Psoas muscle (tissue), 8 donors: ENCODE data around the gene ALPK3. TPM values are rescaled to one million over a fixed set of nuclear protein-coding genes. Genes with fewer than 3 reads are reported as not detected.

Experiments
- ATAC-seq, 4 donors: fragments of 200-7000 bp; cut with Tn5 transposase; one replicate each; pipeline ENCODE4 v1.9.1; 2020; ENCODE audit warnings: moderate library complexity in 3 of 4, mild to moderate bottlenecking in 2 of 4
- DNase-seq, 2 donors: peaks; one replicate each; pipeline ENCODE4 v3.0.0-alpha.2; 2020
- H3K27ac ChIP-seq: fragments of 200-600 bp; one replicate; pipeline ENCODE4 v1.8.0; 2022
- H3K27me3 ChIP-seq, 3 donors: fragments of 200-600 bp in 1 of 3; one replicate each; pipeline versions ENCODE4 v1.6.1 to v1.8.0; 2013 to 2022; ENCODE audit warnings: low read length in 2 of 3, mild to moderate bottlenecking in 2 of 3, moderate library complexity in 1 of 3; ENCODE audit not compliant: insufficient read depth in 3 of 3
- H3K36me3 ChIP-seq, 2 donors: fragments of 200-600 bp in 1 of 2; one replicate each; pipeline versions ENCODE4 v1.6.1 to v1.8.0; 2013 to 2022; ENCODE audit warnings: low read depth in 1 of 2, mild to moderate bottlenecking in 1 of 2, moderate library complexity in 1 of 2; ENCODE audit not compliant: insufficient read depth in 1 of 2
- H3K4me1 ChIP-seq: fragments of 200-600 bp; one replicate; pipeline ENCODE4 v1.8.0; 2022
- H3K4me3 ChIP-seq: fragments of 200-600 bp; one replicate; pipeline ENCODE4 v1.8.0; 2022; ENCODE audit warnings: mild to moderate bottlenecking
- H3K9me3 ChIP-seq: fragments of 200-600 bp; one replicate; pipeline ENCODE4 v1.8.0; 2022
- CTCF ChIP-seq: fragments of 200-600 bp; IDR thresholded peaks from one replicate; pipeline ENCODE4 v1.8.0; 2022; ENCODE audit warnings: antibody characterized with exemption
- WGBS, 3 donors: extraction: QIAGEN DNeasy Blood & Tissue Kit; methylation state at CpG; one replicate each; pipeline versions ENCODE4 v1.1.6 to v1.1.7; 2013; 5-methylcytosine and 5-hydroxymethylcytosine counted together
- intact Hi-C, 2 donors: fragments of 100-400 bp; cut with DNase I; formaldehyde crosslinking; loops; one replicate each; pipeline versions ENCODE4 v1.11.0 to v1.14.2; 2022
- long read RNA-seq, 2 donors: library from polyadenylated mRNA; unstranded; transcript quantifications; one replicate each; pipeline ENCODE4 v2.0.0, GENCODE V29; 2021
- polyA plus RNA-seq, 3 donors: library from polyadenylated mRNA; stranded (reverse); fragments of 200-250 nt; gene quantifications; one replicate each; pipeline ENCODE4 v1.2.3, GENCODE V29; 2013
- total RNA-seq, 4 donors: library from RNA; stranded (reverse); fragmentation: NEBNext Ultra II Directional in 2 of 4; extraction: Animal tissue kit (Norgen Biotek cat#: 25700) in 2 of 4; gene quantifications; one replicate each; pipeline versions ENCODE4 v1.2.1 to v1.2.4, GENCODE V29; 2021 to 2023
- donor health status: healthy with polysubstance abuse.
- donor health status: DM: no; HTN: no; CAD: no; lungs with moderate emphysema.
- donor health status: Bipolar disorder and iron deficiency.
- donor health status: healthy.
- donor health status: DM: yes; HTN: yes; CAD: no.
- donor health status: DM: no; HTN: no; CAD: no.
- donor health status: DM: no; HTN: no; CAD: no.
- donor health status: DM: yes; HTN: yes; CAD: no.

Gene ALPK3
- 100 to 1,000 TPM; 199 to 461 (median 304) TPM for total RNA-seq
- 100 to 1,000 TPM in 2 of 3 donors, 10 to 100 TPM in 1; 75.7 to 357 (median 117) TPM for polyA plus RNA-seq
- long read RNA-seq, donor 1, full-length matches to known transcripts, result 3 of 83 reads
- long read RNA-seq, donor 1, partial matches to known transcripts, result 28 of 83 reads
- long read RNA-seq, donor 1, other reads (novel, unspliced or antisense), result 52 of 83 reads
- long read RNA-seq, donor 2, full-length matches to known transcripts, result 7 of 376 reads
- long read RNA-seq, donor 2, partial matches to known transcripts, result 311 of 376 reads
- long read RNA-seq, donor 2, other reads (novel, unspliced or antisense), result 58 of 376 reads

GRCh38 chr15:84816694-84817465 lies at the start of gene ALPK3:
Gene ALPK3 (plus strand): TSS chr15:84817356. CDS start chr15:84817453, 97 bp downstream.
- ATAC-seq, result peak; percentile 79 to 90 (median 84)
- intact Hi-C loops, result loop anchor here (5.0 kb wide), 2 partner anchors 70 to 165 kb away; partner anchors contain the start of genes WDR73 (in 1 of the 2) and ZNF592 (in 1 of the 2)

GRCh38 chr15:84772031-84772430 lies 45.1 kb upstream of the ALPK3 start:
- intact Hi-C loops, result no loop called here

More at GRCh38 chr15:84816694-84817465, at the start of gene ALPK3:
- Histone ChIP-seq H3K9me3 (no peaks in the 10 kb centered on the region), H3K36me3 (peaks cover 4 to 10% of the 10 kb centered on the region in 2 donors), H3K27me3 (no peaks in the 10 kb centered on the region), H3K4me3 (peak within 1 kb of the TSS; percentile 90), H3K4me1 (peaks cover 39% of the 10 kb centered on the region), H3K27ac (peak within 1 kb of the TSS; percentile 99)
- TF ChIP-seq CTCF, result peak; percentile 34
- 6 to 11% (median 7%) methylated on average over 47 to 63 of the region's 63 CpGs for WGBS, 3 donors
- DNase-seq, result peak; percentile 83 to 94

GRCh38 chr15:84772467-84772866 lies 44.7 kb upstream of the ALPK3 start:
- DNase-seq (no peak), ATAC-seq (no peak)
- TF ChIP-seq CTCF, result no peak
- H3K36me3 ChIP-seq, result peaks cover 0 to 50% of the 10 kb centered on the region in 2 donors
- H3K27me3 ChIP-seq, result no peaks in the 10 kb centered on the region
- H3K4me3 ChIP-seq, result no peak overlapping the region
- H3K27ac ChIP-seq, result no peak overlapping the region
- intact Hi-C loops, result no loop called here
- no peaks in the 10 kb centered on the region for H3K9me3 ChIP-seq
- WGBS, 3 donors, result 53 to 66% (median 55%) methylated on average over 2 of the region's 2 CpGs
- H3K4me1 ChIP-seq, result peaks cover 9% of the 10 kb centered on the region

More at GRCh38 chr15:84772031-84772430, 45.1 kb upstream of the ALPK3 start:
- Histone ChIP-seq H3K4me3 (no peak overlapping the region), H3K27ac (peak overlapping the region; percentile 23), H3K36me3 (peaks cover 0 to 54% of the 10 kb centered on the region in 2 donors), H3K4me1 (peaks cover 9% of the 10 kb centered on the region), H3K9me3 (no peaks in the 10 kb centered on the region), H3K27me3 (no peaks in the 10 kb centered on the region)
- TF ChIP-seq CTCF, result no peak
- ATAC-seq (no peak), DNase-seq (no peak)
- WGBS, 3 donors, result 55 to 73% (median 59%) methylated on average over 5 of the region's 5 CpGs

- intact Hi-C loops, result no loop called here
- peaks cover 0 to 49% of the 10 kb centered on the region in 2 donors for H3K36me3 ChIP-seq
- no peak for DNase-seq
- no peak for ATAC-seq
- H3K9me3 ChIP-seq, result no peaks in the 10 kb centered on the region
- WGBS, 3 donors, result 91 to 93% (median 91%) methylated on average over 3 of the region's 3 CpGs
- peaks cover 9% of the 10 kb centered on the region for H3K4me1 ChIP-seq
- no peak for TF ChIP-seq CTCF
- H3K27ac ChIP-seq, result no peak overlapping the region
- H3K4me3 ChIP-seq, result no peak overlapping the region
- no peaks in the 10 kb centered on the region for H3K27me3 ChIP-seq
These were observed 43.4 kb upstream of the ALPK3 start for GRCh38 chr15:84773716-84774115.
